GM19035 (cell line): ENCODE measurements around the gene CEP112.

ENCODE experiments used
- ATAC-seq: cut with Tn5 transposase; IDR thresholded peaks from one replicate; pipeline ENCODE4 v1.9.1; 2021; ENCODE audit not compliant: unreplicated experiment

Gene CEP112

DNA sequence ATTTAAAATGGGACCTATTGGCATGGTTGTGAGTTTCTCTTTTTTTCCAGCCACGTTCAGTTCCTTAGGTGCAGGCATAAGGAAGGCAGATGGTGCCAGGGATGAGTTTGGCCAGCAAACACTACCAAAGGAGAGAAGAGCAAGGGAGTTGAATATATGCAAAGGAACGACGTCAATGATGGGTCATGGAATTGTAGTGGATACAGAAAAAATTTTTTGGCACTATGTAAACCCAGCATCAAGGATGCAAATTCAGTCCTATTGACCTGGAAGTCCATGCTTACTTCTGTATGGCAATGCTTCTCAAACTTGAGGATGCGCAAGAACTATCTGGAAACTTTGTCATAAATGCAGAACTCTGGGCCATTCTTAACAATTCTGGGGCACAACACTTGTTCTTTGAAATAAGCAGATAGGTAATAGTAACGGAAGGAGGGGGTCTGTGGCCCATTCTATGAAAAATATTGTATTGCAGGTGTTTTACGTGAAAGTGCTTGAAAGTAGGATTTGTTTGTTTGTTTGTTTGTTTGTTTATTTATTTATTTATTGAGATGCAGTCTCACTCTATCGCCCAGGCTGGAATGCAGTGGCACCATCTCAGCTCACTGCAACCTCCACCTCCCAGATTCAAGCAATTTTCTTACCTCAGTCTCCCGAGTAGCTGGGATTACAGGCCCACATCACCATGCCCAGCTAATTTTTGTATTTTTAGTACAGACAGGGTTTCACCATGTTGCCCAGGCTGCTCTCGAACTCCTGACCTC lies 19.3 kb upstream of the CEP112 start:
- ATAC-seq = no peak

DNA sequence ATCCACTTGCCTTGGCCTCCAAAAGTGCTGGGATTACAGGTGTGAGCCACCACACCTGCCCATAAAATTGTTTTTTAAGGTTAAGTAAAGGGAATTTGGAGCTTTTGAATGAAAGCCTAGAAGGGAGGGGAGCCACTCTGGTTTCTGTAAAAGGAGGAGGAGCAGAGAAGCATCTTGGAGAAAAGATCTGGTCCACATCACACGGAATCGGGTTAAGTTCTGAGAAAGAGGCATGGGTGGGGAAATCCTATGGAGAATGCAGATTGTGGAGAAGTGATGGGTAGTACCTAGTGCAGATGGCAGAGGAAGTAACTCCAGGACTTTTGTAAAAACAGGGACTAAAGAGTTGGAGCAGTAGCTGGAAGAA lies 18.3 kb upstream of the CEP112 start:
- no peak for ATAC-seq

DNA sequence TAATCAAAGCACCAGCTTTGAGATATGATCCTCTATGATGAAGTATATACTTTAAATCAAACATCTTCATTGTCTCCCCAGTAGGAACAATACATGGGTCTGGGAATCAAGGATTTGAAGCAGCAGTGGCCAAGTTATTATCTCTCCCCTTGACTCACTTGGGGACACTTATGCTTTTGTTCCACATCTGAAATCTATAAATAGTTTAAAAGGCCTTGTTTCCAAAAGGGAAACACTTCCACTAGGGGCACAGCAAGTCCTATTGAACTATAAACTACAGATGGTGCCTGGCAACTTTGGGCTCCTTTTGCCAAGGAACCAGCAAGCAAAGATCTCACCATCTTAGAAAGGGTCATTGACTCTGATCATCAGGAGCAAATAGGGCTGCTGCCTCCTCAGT lies 16.0 kb upstream of the CEP112 start:
- ATAC-seq = no peak

DNA sequence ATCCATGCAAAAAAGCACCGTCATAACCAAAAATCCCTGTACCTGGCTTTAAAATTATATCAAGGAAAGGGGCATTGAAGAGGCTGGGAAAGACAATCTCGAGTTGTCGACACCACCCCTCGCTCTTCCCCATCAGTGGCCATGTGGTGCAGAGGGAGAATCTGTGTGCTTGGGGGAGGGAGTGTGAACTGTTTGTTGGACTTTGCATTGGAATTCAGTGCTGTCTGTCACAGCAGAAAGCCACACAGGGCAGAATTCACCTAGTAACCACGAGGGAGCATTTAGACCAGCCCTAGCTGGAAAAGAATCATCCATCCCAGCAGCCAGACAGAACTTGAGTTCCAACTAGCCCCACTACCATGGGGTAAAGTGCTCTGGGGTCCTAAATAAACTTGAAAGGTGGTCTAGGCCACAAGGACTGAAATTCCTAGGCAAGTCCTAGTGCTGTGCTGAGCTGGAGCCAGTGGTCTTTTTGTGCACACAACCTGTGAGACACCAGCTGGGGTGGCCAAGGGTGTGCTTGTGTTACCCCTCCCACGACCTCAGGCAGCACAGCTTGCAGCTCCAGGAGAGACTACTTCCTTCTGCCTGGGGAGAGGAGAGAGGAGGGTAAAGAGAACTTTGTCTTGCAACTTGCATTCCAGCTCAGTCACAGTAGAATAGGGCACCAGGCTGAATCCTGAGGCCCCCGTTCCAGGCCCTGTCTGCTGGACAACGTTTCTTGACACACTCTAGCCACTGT lies 11.5 kb upstream of the CEP112 start:
- ATAC-seq = no peak

DNA sequence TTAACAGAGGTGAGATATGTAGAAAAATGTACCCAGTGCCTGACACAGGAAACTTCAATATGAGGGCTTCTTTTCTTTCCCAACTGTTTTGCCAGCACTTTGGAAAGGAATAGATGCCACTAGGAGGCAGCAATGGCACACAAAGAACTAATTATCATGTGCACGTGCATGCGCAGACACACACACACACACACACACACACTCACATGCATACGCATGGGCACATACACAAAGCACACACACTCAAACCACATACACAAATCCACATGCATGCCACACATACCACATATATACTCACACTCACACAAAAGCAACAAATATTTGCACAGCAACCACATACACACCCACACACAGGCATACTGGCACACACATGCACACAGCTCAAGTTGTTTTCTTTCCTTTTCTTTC lies 8.8 kb upstream of the CEP112 start:
- ATAC-seq = no peak

- no peak for ATAC-seq
These were observed 6.3 kb upstream of the CEP112 start for GRCh38 chr17:66198242-66198641.

- ATAC-seq = peak; percentile 31
These were observed 400 bp upstream of the CEP112 start for GRCh38 chr17:66192378-66192687.

GRCh38 chr17:66190738-66191592 lies 968 bp downstream of the CEP112 start:
- ATAC-seq = no peak

- ATAC-seq = no peak
These were observed 4.2 kb downstream of the CEP112 start for GRCh38 chr17:66187718-66188117.

GRCh38 chr17:66185862-66186261 lies 6.1 kb downstream of the CEP112 start:
- ATAC-seq = no peak

GRCh38 chr17:66184392-66184791 lies 7.5 kb downstream of the CEP112 start:
- no peak for ATAC-seq

DNA sequence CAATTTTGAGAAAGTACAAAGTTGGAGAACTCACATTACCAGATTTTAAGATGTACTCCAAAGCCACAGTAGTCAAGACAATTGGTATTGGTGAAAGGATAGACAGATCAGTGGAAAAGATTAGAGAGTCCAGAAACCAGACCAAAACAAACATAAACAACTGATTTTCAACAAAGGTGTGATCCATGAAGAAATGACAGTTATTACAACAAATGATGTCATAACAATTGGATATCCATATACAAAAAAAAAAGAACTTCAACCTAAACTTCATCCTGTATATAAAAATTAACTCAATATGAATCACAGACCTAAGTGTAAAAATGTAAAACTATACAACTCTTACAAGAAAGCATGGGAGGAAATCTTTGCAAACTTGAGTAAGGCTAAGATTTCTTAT lies 8.4 kb downstream of the CEP112 start:
- ATAC-seq = no peak

GRCh38 chr17:66178642-66179041 lies 13.3 kb downstream of the CEP112 start:
- ATAC-seq = no peak

GRCh38 chr17:66177048-66177447 lies 14.9 kb downstream of the CEP112 start:
- ATAC-seq = no peak

DNA sequence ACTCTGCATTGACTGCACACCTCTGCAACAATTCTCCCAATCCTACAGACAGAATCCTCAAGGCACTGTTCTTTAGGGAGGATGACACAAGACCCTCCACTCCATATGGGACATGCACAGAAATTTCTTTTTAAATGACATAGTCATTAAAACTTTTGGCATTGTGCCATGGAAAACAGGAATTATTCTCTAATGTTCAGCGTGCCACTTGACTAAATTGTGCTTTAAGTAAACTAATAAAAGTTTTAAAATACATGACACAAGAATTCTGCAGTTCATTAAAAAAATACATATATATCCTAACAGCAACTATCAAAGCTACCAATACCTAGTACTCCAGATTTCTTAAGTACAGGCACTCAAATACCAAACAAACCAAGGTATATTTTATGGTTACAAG lies 16.0 kb downstream of the CEP112 start:
- no peak for ATAC-seq

DNA sequence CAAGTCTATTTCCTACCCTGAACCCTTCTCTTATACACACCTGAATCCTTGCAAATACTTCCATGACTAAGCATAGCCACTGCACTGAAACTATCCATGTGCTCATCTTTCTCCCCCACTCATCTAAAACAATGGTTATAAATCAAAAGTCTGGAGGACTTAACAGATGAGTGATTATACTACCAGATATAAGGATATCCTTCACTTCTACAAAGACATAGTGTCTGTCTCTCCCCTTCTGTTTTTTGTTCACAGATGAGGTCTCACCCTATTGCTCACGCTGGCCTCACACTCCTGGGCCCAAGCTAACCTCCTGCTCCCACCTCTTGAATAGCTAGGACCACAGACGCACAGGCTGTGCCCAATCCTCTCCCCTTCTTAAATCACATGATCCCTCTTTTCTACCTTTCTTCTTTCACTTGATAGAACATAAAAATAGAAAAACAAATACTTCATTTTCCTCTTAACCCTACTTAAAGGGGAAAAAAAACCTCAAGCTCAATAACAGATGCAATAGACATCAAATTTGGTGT lies 19.2 kb downstream of the CEP112 start:
- no peak for ATAC-seq

DNA sequence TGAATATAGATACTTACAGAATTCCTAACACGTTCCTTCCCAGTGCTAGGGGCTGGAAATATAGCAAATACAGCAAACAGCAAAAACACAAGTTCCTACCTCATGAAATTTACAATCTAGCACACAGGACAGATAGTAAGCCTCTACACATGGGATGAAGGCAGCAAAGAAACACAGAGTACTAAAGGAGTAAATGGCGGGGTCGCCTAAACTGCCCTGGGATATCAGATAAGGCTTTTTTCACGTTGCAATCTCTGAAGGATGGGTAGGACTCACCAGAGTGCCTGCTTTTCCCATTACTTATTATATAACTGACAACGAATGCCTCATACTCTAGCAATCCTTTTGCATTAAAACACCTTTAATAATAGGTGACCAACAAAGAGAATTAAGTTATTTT lies 19.8 kb downstream of the CEP112 start:
- no peak for ATAC-seq

DNA sequence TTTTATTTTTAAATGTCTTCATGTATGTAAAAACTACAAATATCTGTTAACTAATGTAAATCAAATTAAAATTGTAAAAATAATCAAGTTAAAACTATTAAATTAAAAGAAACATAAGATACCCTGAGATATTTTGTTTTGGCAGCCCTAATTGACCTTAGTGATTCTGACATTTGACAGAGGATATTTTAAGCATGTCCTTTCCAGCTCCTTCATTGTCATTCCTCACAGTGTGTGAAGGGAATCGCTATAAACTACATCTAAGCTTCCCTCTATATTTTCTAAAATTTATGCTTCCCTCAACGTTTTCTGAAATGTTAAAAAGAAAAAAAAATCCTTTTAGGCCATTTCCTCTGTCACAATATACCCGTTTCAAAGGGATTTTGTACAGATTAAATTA lies 20.2 kb downstream of the CEP112 start:
- no peak for ATAC-seq

GRCh38 chr17:66171172-66171571 lies 20.8 kb downstream of the CEP112 start:
- ATAC-seq = no peak

- no peak for ATAC-seq
These were observed 22.1 kb downstream of the CEP112 start for GRCh38 chr17:66169839-66170238.

DNA sequence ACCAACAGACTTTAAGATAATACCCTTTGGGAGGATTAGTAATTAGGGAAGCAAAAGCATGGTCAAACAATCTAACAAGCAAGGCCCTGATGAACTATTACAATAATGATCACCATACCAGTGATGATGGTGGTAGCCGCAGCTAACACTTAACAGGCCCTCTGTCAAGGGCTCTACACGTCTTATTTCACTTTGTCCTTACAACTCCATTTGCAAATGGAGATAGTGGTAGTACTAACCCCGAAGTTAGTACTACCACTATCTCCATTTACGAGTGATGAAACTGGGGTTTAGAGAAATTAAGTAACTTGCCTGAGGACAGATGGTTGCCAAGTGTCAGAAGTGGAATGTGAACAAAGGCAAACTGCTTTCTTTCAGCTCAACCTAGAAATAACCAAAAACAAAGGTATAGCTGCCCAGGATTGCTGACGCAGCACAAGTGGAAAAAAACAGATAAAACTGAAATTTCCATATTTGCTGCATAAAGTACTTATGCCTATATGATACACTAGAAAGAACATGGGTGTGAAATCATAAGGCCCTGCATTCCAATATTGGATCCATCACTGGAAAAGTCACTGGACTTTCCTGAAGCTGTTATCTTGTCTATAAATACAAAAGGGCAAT lies 24.6 kb downstream of the CEP112 start:
- no peak for ATAC-seq
